GM23248 (cell line): Measurements from ENCODE around the gene ATP2A3. TPM values are rescaled to one million over a fixed set of nuclear protein-coding genes. Genes with fewer than 3 reads are reported as not detected.
"Not testable (repeated sequence)": the region's sequence is repeated elsewhere in the genome, so short reads cannot be mapped to it uniquely, and the experiment has no call there.

Experiments used
- DNase-seq: peaks from one replicate; pipeline ENCODE4 v3.0.0-alpha.2; 2015
- H2AFZ ChIP-seq: fragments of 200-600 bp; sonication (generic); 2 replicates; pipeline ENCODE4 v1.6.1; 2016; ENCODE audit warnings: antibody characterized with exemption
- H3F3A ChIP-seq: fragments of 200-600 bp; sonication (generic); 2 replicates; pipeline ENCODE4 v1.6.1; 2016; ENCODE audit warnings: mild to moderate bottlenecking, antibody characterized with exemption, mixed run types; ENCODE audit not compliant: insufficient read depth
- H3K27ac ChIP-seq: fragments of 200-600 bp; sonication (generic); 2 replicates; pipeline ENCODE4 v1.5.1; 2016; ENCODE audit warnings: mild to moderate bottlenecking
- H3K27me3 ChIP-seq: fragments of 200-600 bp; sonication (generic); replicated peaks from 2 replicates; pipeline ENCODE4 v1.6.1; 2016; ENCODE audit warnings: mild to moderate bottlenecking; ENCODE audit not compliant: insufficient read depth
- H3K36me3 ChIP-seq: fragments of 200-600 bp; sonication (generic); 2 replicates; pipeline ENCODE4 v1.6.1; 2016; ENCODE audit warnings: low read depth, mild to moderate bottlenecking
- H3K4me1 ChIP-seq: fragments of 200-600 bp; sonication (generic); 2 replicates; pipeline ENCODE4 v1.6.1; 2016; ENCODE audit warnings: mild to moderate bottlenecking; ENCODE audit not compliant: insufficient read depth
- H3K4me2 ChIP-seq: fragments of 200-600 bp; sonication (generic); one replicate; pipeline ENCODE4 v1.6.1; 2016; ENCODE audit warnings: mild to moderate bottlenecking; ENCODE audit not compliant: unreplicated experiment
- H3K4me3 ChIP-seq: fragments of 200-600 bp; sonication (generic); 2 replicates; pipeline ENCODE4 v1.5.1; 2016; ENCODE audit warnings: mild to moderate bottlenecking
- H3K79me2 ChIP-seq: fragments of 200-600 bp; sonication (generic); 2 replicates; pipeline ENCODE4 v1.6.1; 2016; ENCODE audit warnings: mild to moderate bottlenecking; ENCODE audit not compliant: insufficient read depth
- H3K9ac ChIP-seq: fragments of 200-600 bp; sonication (generic); 2 replicates; pipeline ENCODE4 v1.6.1; 2016; ENCODE audit warnings: mild to moderate bottlenecking
- H3K9me2 ChIP-seq: fragments of 200-600 bp; sonication (generic); 2 replicates; pipeline ENCODE4 v1.6.1; 2016; ENCODE audit warnings: mixed run types, mild to moderate bottlenecking, moderate library complexity; ENCODE audit not compliant: insufficient read depth
- H3K9me3 ChIP-seq: fragments of 200-600 bp; sonication (generic); one replicate; pipeline ENCODE4 v1.6.1; 2017; ENCODE audit warnings: low read depth
- H4K20me1 ChIP-seq: fragments of 200-600 bp; sonication (generic); 2 replicates; pipeline ENCODE4 v1.6.0; 2016; ENCODE audit not compliant: insufficient read depth
- EZH2 ChIP-seq: fragments of 200-600 bp; sonication (generic); IDR thresholded peaks from 2 replicates; pipeline ENCODE4 v1.6.1; 2018; ENCODE audit warnings: antibody characterized with exemption, mild to moderate bottlenecking; ENCODE audit not compliant: insufficient read depth, poor library complexity, severe bottlenecking
- EZH2phosphoT487 ChIP-seq: fragments of 200-600 bp; sonication (generic); IDR thresholded peaks from 2 replicates; pipeline ENCODE4 v1.6.1; 2018; ENCODE audit warnings: antibody characterized with exemption, moderate library complexity, mild to moderate bottlenecking, low read depth; ENCODE audit not compliant: insufficient read depth
- WGBS, 2 experiments: methylation state at CpG; one replicate each; pipeline ENCODE4 v1.1.6; 2015 to 2017; ENCODE audit warnings: low lambda C conversion rate in 2 of 2, low coverage in 1 of 2; ENCODE audit errors: missing lambda C conversion rate in 2 of 2; 5-methylcytosine and 5-hydroxymethylcytosine counted together
- in situ Hi-C: fragments of 300-500 bp; cut with MboI; formaldehyde crosslinking; loops from 2 replicates; pipeline ENCODE4 v1.15.0; 2020
- polyA plus RNA-seq: library from polyadenylated mRNA; unstranded; fragments of >200 nt; fragmentation: Nextera tagmentation; extraction: Ambion mirVana; gene quantifications from 2 replicates; pipeline ENCODE4 v1.2.1, GENCODE V29; 2016
- total RNA-seq: library from RNA; depleted of rRNA; stranded (reverse); fragments of >200 nt; shearing (Covaris generic); gene quantifications from 2 replicates; pipeline ENCODE4 v1.2.3, GENCODE V29; 2014

The ATP2A3 gene
- total and polyA plus RNA-seq, 2 experiments from 2014 or later, result 0.81 to 0.86 TPM

GRCh38 chr17:3993493-3994220 is 29.4 kb upstream of the ATP2A3 start:
- Histone ChIP-seq H3K9me2 (no peaks in the 10 kb centered on the region), H3K27me3 (peaks cover 3% of the 10 kb centered on the region; the same call in 1 of the 2 replicates), H3F3A (no peaks in the 10 kb centered on the region), H3K9ac (no peak overlapping the region), H3K9me3 (no peaks in the 10 kb centered on the region), H3K4me3 (no peak overlapping the region), H3K79me2 (no peaks in the 10 kb centered on the region), H3K4me2 (no peak overlapping the region), H3K36me3 (no peaks in the 10 kb centered on the region), H3K4me1 (no peaks in the 10 kb centered on the region), H2AFZ (no peak overlapping the region), H4K20me1 (no peaks in the 10 kb centered on the region), H3K27ac (no peak overlapping the region)
- 58 to 63% methylated on average over 8 of the region's 8 CpGs for WGBS, 2 experiments
- TF ChIP-seq EZH2phosphoT487, result no peak
- TF ChIP-seq EZH2, result no peak
- in situ Hi-C loops, result no loop called here
- DNase-seq, result no peak

DNA sequence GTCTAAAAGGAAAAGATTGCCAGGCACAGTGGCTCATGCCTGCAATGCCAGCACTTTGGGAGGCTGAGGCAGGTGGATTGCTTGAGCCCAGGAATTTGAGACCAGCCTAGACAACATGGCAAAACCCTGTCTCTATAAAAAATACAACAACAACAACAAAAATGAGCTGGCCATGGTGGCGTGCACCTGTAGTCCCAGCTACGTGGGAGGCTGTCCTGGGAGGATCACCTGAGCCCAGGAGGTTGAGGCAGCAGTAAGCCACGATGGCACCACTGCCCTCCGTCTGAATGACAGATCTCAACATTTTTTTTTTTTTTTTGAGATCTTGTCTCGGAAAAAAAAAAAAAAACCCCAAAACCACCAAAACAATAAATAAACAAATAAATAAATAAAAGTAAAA is 28.1 kb upstream of the ATP2A3 start:
- peaks cover 3% of the 10 kb centered on the region; the same call in 1 of the 2 replicates for H3K27me3 ChIP-seq
- no peak overlapping the region for H3K27ac ChIP-seq
- no peaks in the 10 kb centered on the region for H3K9me3 ChIP-seq
- no peak overlapping the region for H3K4me3 ChIP-seq
- H2AFZ ChIP-seq, result no peak overlapping the region
- no peaks in the 10 kb centered on the region for H3K4me1 ChIP-seq
- no peaks in the 10 kb centered on the region for H4K20me1 ChIP-seq
- no peaks in the 10 kb centered on the region for H3K9me2 ChIP-seq
- 58 to 62% methylated on average over 5 of the region's 5 CpGs for WGBS, 2 experiments
- DNase-seq, result no peak
- no peaks in the 10 kb centered on the region for H3F3A ChIP-seq
- no peak overlapping the region for H3K9ac ChIP-seq
- TF ChIP-seq EZH2phosphoT487 (no peak), EZH2 (no peak)
- no peak overlapping the region for H3K4me2 ChIP-seq
- H3K79me2 ChIP-seq, result no peaks in the 10 kb centered on the region
- no peaks in the 10 kb centered on the region for H3K36me3 ChIP-seq
- in situ Hi-C loops, result no loop called here

DNA sequence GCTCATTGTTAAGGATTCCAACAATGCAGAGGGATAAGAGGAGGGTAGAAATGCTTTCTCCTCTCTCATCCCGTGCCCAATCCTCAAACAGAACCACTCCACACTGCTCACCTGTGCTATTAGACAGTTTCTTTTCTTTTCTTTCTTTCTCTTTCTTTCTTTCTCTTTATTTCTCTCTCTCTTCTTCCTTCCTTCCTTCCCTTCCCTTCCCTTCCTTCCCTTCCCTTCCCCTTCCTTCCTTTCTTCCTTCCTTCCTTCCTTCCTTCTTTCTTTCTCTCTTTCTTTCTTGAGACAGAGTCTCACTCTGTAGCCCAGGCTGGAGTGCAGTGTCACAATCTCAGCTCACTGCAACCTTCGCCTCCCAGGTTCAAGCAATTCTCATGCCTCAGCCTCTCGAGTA is 27.5 kb upstream of the ATP2A3 start:
- H4K20me1 ChIP-seq, H3K27me3 ChIP-seq, H3F3A ChIP-seq, H3K79me2 ChIP-seq, H2AFZ ChIP-seq, H3K4me1 ChIP-seq, H3K9me3 ChIP-seq, H3K9ac ChIP-seq, DNase-seq, H3K9me2 ChIP-seq, H3K4me3 ChIP-seq, H3K27ac ChIP-seq, in situ Hi-C loops, H3K4me2 ChIP-seq, H3K36me3 ChIP-seq: not testable (repeated sequence)
- WGBS, 2 experiments, result 49 to 56% methylated on average over 3 of the region's 3 CpGs

- DNase-seq, result peak; percentile 43
- H3K4me3 ChIP-seq, result no peak overlapping the region
- H4K20me1 ChIP-seq, result no peaks in the 10 kb centered on the region
- H3K4me1 ChIP-seq, result no peaks in the 10 kb centered on the region
- no peak overlapping the region for H3K4me2 ChIP-seq
- no peak overlapping the region for H3K9ac ChIP-seq
- no peaks in the 10 kb centered on the region for H3K36me3 ChIP-seq
- no peaks in the 10 kb centered on the region for H3K9me3 ChIP-seq
- TF ChIP-seq EZH2 (no peak), EZH2phosphoT487 (no peak)
- no peaks in the 10 kb centered on the region for H3K79me2 ChIP-seq
- H3F3A ChIP-seq, result no peaks in the 10 kb centered on the region
- no peak overlapping the region for H2AFZ ChIP-seq
- H3K27ac ChIP-seq, result no peak overlapping the region
- H3K27me3 ChIP-seq, result no peaks in the 10 kb centered on the region; the same call in 1 of the 2 replicates
- 77 to 85% methylated on average over 12 of the region's 12 CpGs for WGBS, 2 experiments
- in situ Hi-C loops, result no loop called here
- H3K9me2 ChIP-seq, result no peaks in the 10 kb centered on the region
These were observed 26.3 kb upstream of the ATP2A3 start for GRCh38 chr17:3990386-3991127.
